ENCODE measurements around the gene PIP4P1.

GRCh38 chr14:20421267-20421666, 40.0 kb downstream of the PIP4P1 start:
- TF ChIP-seq, protein P1, sequence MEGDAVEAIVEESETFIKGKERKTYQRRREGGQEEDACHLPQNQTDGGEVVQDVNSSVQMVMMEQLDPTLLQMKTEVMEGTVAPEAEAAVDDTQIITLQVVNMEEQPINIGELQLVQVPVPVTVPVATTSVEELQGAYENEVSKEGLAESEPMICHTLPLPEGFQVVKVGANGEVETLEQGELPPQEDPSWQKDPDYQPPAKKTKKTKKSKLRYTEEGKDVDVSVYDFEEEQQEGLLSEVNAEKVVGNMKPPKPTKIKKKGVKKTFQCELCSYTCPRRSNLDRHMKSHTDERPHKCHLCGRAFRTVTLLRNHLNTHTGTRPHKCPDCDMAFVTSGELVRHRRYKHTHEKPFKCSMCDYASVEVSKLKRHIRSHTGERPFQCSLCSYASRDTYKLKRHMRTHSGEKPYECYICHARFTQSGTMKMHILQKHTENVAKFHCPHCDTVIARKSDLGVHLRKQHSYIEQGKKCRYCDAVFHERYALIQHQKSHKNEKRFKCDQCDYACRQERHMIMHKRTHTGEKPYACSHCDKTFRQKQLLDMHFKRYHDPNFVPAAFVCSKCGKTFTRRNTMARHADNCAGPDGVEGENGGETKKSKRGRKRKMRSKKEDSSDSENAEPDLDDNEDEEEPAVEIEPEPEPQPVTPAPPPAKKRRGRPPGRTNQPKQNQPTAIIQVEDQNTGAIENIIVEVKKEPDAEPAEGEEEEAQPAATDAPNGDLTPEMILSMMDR (conservative IDR thresholded peaks at IDR 0.05; ENCODE audit: low read depth, low read length) = no peak
- no peak for TF ChIP-seq EZH2 (IDR thresholded peaks at IDR 0.05; ENCODE audit: low read length, unreplicated experiment)
